ENCODE results near the gene FAM117A.
"Not testable (repeated sequence)": the region's sequence is repeated elsewhere in the genome, so short reads cannot be mapped to it uniquely, and the experiment has no call there.

The FAM117A gene

DNA sequence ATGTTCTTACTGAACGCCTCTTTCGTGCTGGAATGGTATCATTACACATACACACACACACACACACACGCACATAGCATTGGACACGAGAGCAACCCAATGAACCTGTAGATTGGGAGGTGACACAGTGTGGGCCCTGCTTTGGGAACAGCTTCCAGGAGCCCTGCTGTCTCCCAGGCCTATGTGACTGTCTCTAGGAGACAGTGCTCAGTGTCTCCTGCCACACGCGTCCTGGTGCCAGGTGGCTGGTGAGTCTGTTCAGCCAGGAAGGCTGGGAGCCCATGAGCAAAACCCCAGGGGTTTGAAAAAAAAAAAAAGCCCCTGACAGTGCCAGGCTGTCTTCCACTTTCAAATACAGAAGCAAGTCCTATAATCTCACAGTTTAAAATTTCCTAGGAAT, 83.6 kb downstream of the FAM117A start:
- TF ChIP-seq, protein P1, sequence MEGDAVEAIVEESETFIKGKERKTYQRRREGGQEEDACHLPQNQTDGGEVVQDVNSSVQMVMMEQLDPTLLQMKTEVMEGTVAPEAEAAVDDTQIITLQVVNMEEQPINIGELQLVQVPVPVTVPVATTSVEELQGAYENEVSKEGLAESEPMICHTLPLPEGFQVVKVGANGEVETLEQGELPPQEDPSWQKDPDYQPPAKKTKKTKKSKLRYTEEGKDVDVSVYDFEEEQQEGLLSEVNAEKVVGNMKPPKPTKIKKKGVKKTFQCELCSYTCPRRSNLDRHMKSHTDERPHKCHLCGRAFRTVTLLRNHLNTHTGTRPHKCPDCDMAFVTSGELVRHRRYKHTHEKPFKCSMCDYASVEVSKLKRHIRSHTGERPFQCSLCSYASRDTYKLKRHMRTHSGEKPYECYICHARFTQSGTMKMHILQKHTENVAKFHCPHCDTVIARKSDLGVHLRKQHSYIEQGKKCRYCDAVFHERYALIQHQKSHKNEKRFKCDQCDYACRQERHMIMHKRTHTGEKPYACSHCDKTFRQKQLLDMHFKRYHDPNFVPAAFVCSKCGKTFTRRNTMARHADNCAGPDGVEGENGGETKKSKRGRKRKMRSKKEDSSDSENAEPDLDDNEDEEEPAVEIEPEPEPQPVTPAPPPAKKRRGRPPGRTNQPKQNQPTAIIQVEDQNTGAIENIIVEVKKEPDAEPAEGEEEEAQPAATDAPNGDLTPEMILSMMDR (IDR thresholded peaks at IDR 0.05; ENCODE audit: low read depth, low read length), result no peak
- no peak for TF ChIP-seq MYC (IDR thresholded peaks at IDR 0.05; ENCODE audit: low read depth, low read length)
- TF ChIP-seq POLR2A (IDR thresholded peaks at IDR 0.05; ENCODE audit: extremely low read depth, insufficient read length), result no peak
- TF ChIP-seq, protein P2, sequence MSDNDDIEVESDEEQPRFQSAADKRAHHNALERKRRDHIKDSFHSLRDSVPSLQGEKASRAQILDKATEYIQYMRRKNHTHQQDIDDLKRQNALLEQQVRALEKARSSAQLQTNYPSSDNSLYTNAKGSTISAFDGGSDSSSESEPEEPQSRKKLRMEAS (IDR thresholded peaks at IDR 0.05; ENCODE audit: low read depth, low read length), result no peak
- no peak for DNase-seq (ENCODE audit: low read depth)
- H3K4me3 ChIP-seq (ENCODE audit: low read depth, low read length), result no peak overlapping the region

DNA sequence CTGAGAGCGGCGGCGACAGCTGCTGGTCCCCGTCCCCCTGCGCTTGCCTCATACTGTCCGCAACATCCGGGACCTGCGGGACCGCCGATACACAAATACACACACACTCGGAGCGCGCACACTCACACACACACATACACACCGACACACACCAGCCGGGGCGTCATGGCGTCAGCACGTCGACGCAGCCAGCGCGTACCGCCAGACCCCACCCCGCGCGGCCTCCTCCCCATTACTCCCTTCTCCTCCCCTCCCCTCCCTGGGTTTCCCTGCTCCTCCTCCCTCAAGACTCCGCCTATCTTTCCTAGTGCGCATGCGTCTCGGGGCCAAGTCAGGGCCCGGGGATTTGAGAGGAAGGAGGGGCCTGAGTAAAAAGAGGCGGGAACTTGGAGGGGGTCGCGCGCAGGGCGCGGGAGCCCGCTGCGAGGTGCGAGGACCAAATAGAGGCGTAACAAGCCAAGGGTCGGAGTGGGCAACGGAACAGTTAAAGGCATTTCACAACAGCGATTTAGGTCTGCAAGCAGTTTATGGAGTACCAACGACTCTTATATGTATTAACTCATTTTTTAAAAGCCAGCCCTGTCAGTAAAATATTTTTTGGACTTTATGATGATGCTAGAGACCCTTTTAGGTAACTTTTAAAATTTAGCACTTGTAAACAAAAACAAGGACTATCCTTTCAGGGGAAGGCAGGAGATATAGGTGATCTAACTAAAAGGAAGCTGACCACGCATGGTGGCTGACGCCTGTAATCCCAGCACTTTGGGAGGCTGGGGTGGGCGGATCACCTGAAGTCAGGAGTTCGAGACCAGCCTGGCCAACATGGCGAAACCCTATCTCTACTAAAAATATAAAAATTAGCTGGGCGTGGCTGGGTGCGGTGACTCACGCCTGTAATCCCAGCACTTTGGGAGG, 85.7 kb downstream of the FAM117A start, which contains the start of gene SPOP:
TSS of gene SPOP (minus strand) at position 165 of the 915 bp plus-strand sequence. CDS start 55,287 bp downstream, outside the sequence.
- TF ChIP-seq, protein P2 (IDR thresholded peaks at IDR 0.05; ENCODE audit: low read depth, low read length), result peak; percentile 84
- TF ChIP-seq POLR2A (IDR thresholded peaks at IDR 0.05; ENCODE audit: extremely low read depth, insufficient read length), result peak; percentile 28
- TF ChIP-seq, protein P1 (IDR thresholded peaks at IDR 0.05; ENCODE audit: low read depth, low read length), result no peak
- TF ChIP-seq MYC (IDR thresholded peaks at IDR 0.05; ENCODE audit: low read depth, low read length), result peak; percentile 85
- DNase-seq (ENCODE audit: low read depth), result peak; percentile 99
- peak within 1 kb of the TSS; percentile 91 for H3K4me3 ChIP-seq (ENCODE audit: low read depth, low read length)

DNA sequence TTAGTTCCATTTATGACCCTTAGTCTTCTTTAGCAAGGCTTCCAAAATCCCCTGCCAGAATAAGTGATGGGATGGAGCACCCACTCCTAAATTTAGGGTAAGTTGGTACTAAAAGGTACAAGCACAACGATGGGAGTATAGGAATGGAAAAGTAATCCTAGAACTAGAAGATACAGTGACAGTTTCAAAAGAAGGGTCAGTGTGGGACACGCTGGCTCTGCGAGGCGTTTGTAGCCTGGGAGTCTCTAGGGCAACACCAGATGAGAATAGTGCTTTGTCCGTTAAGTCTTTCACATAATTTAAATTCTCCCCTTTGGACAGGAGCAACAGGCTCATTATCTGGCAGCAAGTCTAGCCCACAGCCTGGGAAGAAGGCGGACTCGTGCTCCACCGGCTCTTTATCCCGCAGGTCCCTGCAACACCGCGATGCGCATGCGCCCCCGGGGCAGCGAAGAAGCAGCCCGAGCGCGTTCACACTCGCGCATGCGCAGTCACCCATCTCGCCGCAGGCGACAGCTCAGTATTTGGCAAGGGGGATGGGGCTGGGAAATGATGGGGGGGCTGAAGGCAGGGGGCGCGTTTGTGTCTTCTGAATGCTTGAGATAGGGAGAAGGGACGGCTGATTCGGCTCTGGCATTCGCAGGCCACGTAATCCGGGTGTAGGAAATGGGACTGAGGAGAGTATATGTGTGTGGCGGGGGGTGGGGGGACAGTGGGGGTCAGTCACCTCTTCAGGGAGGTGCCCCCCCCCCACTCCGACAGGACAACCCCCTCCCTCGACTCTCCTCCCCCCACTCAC, 86.6 kb downstream of the FAM117A start:
- H3K4me3 ChIP-seq (ENCODE audit: low read depth, low read length), result peak overlapping the region; percentile 91
- peak; percentile 21; the same call in 1 of the 2 replicates for TF ChIP-seq MYC (IDR thresholded peaks at IDR 0.05; ENCODE audit: low read depth, low read length)
- TF ChIP-seq, protein P2 (IDR thresholded peaks at IDR 0.05; ENCODE audit: low read depth, low read length), result peak; percentile 59; the same call in 1 of the 2 replicates
- peak; percentile 73 for TF ChIP-seq POLR2A (IDR thresholded peaks at IDR 0.05; ENCODE audit: extremely low read depth, insufficient read length)
- TF ChIP-seq, protein P1 (IDR thresholded peaks at IDR 0.05; ENCODE audit: low read depth, low read length), result no peak
- DNase-seq (ENCODE audit: low read depth), result peak; percentile 92

DNA sequence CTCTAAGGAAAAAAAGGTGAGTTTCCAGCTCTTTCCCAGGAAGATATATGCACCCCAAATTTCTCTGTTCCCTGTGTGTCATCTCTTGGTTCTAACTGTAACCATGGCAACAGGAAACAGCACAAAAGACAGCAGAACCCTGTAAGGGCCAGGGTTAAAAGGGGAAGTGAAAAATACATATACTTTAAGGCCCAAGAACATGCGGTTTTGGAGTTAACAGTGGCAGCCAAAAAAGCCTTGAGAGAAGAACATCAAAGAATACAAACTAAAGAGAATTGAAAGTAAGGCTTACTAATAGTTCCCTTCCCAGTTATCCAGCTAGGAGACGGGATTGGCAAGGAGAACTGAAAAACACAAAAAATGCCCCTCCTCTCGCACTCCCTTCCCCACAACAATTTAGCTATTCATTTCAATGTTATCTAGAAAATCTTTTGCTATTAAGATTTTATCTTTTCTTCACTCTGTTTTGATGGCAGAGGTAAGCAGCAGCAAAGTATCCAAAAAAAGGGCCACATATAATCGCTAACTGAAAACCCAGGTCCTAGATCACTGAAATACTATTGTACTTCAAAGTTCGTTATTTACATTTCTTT, 87.6 kb downstream of the FAM117A start:
- H3K4me3 ChIP-seq (ENCODE audit: low read depth, low read length), result peak overlapping the region; percentile 91
- peak; percentile 90 for DNase-seq (ENCODE audit: low read depth)
- TF ChIP-seq, protein P2 (IDR thresholded peaks at IDR 0.05; ENCODE audit: low read depth, low read length), result peak; percentile 32; the same call in 1 of the 2 replicates
- TF ChIP-seq MYC (IDR thresholded peaks at IDR 0.05; ENCODE audit: low read depth, low read length), result no peak

DNA sequence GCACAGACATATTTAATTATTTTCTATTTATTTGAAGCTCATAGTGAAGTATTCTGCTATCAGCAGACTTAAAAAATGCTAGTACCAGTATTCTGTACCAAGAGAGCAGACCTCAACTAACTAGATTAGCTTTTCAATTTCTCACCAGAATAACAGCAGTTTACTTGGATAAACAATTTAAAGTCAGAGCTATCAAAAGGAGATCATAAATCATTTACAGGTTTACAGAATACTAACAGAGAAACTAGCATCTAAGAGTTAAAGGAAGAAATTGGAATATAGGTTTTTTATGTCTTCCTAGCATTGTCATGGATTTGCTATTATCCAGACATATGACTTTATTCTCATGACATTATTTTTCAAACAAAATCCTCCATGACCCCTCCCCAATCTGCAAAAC, 89.4 kb downstream of the FAM117A start:
- H3K4me3 ChIP-seq (ENCODE audit: low read depth, low read length), result no peak overlapping the region
- TF ChIP-seq, protein P2 (IDR thresholded peaks at IDR 0.05; ENCODE audit: low read depth, low read length), result no peak
- TF ChIP-seq MYC (IDR thresholded peaks at IDR 0.05; ENCODE audit: low read depth, low read length), result no peak
- TF ChIP-seq, protein P1 (IDR thresholded peaks at IDR 0.05; ENCODE audit: low read depth, low read length), result no peak
- TF ChIP-seq POLR2A (IDR thresholded peaks at IDR 0.05; ENCODE audit: extremely low read depth, insufficient read length), result no peak
- no peak for DNase-seq (ENCODE audit: low read depth)

DNA sequence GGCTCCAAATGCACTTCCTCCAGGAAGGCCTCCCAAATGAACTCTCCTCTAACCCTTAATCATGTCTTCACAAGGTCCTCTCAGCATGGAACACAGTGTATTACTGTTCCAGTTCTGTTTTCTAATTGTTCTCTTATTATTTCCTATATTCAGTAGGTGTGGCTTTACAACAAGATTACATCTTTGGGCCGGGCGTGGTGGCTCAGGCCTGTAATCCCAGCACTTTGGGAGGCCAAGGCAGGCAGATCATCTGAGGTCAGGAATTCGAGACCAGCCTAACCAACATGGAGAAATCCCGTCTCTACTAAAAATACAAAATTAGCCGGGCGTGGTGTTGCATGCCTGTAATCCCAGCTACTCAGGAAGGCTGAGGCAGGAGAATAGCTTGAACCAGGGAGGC, 90.3 kb downstream of the FAM117A start:
- DNase-seq (ENCODE audit: low read depth); H3K4me3 ChIP-seq (ENCODE audit: low read depth, low read length): not testable (repeated sequence)
